Occipital lobe (tissue), 2 donors: ENCODE results near the gene RABL6. TPM values are rescaled to one million over a fixed set of nuclear protein-coding genes. Genes with fewer than 3 reads are reported as not detected.
"Not testable (repeated sequence)": the region's sequence is repeated elsewhere in the genome, so short reads cannot be mapped to it uniquely, and the experiment has no call there.

Experiments used
- DNase-seq: peaks from one replicate; lab custom pipeline; 2025; lab: John Stamatoyannopoulos, UW
- total RNA-seq: library from RNA; depleted of rRNA; stranded (reverse); fragments of >200 nt; gene quantifications from one replicate; pipeline ENCODE4 v1.2.3, GENCODE V29; 2014

RABL6 gene
- total RNA-seq, 1 donor from 2014 or later, result 38.2 TPM

- DNase-seq, result no peak
Observed at GRCh38 chr9:136820971-136821825, 13.4 kb downstream of the RABL6 start.

GRCh38 chr9:136821826-136822544, 14.2 kb downstream of the RABL6 start:
- no peak for DNase-seq

- DNase-seq, result no peak
Observed at GRCh38 chr9:136823136-136824046, 15.6 kb downstream of the RABL6 start.

GRCh38 chr9:136824496-136825225, 16.9 kb downstream of the RABL6 start:
- DNase-seq, result no peak

GRCh38 chr9:136825295-136826187, 17.8 kb downstream of the RABL6 start:
- DNase-seq, result no peak

GRCh38 chr9:136826188-136826541, 18.4 kb downstream of the RABL6 start:
- DNase-seq, result no peak

GRCh38 chr9:136826703-136827582, 19.2 kb downstream of the RABL6 start:
- no peak for DNase-seq

- no peak for DNase-seq
Observed at GRCh38 chr9:136827794-136828473, 20.2 kb downstream of the RABL6 start.

GRCh38 chr9:136828474-136829140, 20.9 kb downstream of the RABL6 start:
- DNase-seq, result no peak

GRCh38 chr9:136829412-136829811, 21.7 kb downstream of the RABL6 start:
- no peak for DNase-seq

- no peak for DNase-seq
Observed at GRCh38 chr9:136829981-136830885, 22.5 kb downstream of the RABL6 start.

GRCh38 chr9:136831002-136831719, 23.4 kb downstream of the RABL6 start:
- no peak for DNase-seq

- DNase-seq, result no peak
Observed at GRCh38 chr9:136831720-136832104, 24.0 kb downstream of the RABL6 start.

- DNase-seq, result no peak
Observed at GRCh38 chr9:136832581-136832980, 24.8 kb downstream of the RABL6 start.

GRCh38 chr9:136833381-136834048, 25.8 kb downstream of the RABL6 start:
- not testable (repeated sequence) for DNase-seq
